Amniotic stem cell (primary cell): ENCODE results near the gene TEX264.

Experiments
- DNase-seq: peaks from one replicate; lab custom pipeline; 2025; lab: John Stamatoyannopoulos, UW

The TEX264 gene

DNA sequence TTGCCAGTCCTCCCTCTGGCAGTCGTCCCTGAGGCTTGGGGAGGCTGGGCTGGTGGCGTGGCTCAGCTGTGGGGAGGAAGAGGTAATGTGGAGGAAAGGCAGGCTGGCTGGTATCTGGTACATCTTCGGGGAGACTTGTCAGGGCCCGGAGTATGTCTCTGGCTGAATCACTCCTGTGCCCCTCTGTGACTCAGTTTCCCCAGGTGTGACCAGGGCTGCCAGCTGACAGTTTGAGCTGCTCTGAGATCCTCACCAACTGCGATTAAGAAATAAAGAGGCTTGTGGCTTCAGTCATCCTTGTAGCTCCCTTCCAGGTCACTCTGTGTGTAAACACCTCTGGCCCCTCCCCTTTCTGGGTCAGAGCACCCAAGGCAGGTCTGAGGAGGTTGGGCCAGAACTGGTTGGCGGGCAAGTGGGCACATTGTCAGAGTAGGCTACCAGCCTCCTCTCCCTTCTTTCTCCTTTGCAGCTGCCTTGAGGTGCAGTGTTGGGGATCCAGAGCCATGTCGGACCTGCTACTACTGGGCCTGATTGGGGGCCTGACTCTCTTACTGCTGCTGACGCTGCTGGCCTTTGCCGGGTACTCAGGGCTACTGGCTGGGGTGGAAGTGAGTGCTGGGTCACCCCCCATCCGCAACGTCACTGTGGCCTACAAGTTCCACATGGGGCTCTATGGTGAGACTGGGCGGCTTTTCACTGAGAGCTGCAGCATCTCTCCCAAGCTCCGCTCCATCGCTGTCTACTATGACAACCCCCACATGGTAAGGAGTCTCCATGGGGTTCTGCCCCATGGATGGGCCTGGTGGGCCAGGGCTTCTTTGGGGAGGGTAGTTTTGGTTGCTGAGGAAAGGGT lies 3.0 kb downstream of the TEX264 start:
- DNase-seq, result no peak

DNA sequence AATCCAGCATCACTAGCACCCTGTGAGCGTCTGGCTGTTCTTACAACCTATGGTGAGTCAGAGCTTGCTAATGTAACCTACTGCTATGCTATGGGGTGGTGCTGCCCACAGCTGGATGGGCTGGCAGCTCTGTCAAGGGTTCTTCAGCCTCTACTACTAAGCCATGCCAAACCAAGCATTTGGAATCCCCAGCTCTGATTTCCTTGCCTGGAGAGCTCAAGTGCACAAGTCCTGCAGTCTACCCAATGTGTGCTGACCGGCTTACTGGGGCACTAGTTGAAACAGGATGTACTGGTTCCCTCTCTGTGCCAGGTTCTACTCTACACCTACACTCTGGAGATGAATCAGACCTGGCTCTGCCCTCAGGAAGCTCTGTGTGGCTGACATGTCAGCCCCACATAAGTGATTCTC lies 4.2 kb downstream of the TEX264 start:
- peak; percentile 11 for DNase-seq

DNA sequence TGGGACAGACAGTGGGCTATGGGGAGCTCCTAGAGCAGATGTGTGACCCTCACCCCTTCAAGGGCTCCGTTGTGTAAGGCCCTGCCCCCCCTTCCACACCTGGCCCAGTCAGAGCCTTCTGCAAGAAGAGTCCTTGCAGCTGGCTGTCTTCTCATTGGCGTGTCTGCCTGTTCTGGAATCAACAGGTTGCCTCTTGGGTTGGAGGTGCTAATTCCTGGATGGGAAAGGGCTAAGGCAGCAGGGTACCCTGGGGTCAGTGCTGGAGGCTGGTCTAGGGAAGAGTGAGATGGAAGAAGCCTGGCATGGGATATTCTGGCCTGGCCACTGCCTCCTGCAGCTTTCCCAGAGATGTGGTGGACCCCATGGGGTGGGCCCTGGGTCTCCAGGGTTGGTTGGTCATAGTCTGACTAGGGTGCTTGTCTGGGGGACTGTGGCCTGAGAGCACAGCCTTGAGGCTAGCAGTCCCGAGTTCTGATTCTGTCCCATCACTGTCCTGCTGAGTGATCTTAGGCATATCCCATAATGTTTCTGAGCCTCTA lies 5.1 kb downstream of the TEX264 start:
- no peak for DNase-seq

DNA sequence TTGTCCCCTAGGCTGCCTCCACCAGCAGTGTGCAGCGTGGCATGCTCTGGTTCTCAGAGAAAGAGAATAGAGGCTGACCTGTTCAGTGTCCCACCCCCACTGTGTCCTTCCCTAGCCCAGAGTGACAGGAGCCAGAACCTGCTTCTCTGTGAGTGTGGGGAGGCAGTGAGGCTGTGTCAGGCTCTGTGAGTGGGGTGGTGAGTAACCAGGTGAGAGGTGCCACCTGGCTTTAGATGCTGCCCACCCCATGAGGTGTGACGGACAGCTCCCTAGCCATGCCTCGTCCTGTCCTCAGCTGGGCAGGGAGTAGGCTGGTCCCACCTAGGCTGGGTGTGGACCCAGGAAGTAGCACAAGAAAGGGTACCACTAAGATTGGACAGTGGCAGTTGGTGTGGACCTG lies 6.3 kb downstream of the TEX264 start:
- DNase-seq, result no peak

DNA sequence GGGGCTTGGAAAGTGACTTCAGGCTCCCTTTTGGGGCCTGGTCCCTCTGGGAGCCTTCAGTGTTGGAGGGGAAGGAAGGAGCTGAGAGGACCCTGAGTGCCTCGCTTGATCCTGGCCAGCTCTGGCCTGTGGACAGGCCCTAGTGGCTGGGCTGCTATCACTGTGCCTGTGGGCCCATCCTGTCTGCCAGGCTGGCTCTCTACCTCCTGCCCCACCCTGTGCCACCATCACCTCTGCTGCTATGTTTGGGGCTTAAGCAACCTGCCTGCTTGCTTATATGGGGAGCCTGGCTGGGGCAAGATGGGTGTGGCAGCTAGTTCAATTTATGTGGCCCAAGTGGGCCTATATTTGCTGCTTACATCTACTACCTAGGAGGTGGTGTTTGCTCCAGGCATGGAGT lies 7.1 kb downstream of the TEX264 start:
- no peak for DNase-seq

DNA sequence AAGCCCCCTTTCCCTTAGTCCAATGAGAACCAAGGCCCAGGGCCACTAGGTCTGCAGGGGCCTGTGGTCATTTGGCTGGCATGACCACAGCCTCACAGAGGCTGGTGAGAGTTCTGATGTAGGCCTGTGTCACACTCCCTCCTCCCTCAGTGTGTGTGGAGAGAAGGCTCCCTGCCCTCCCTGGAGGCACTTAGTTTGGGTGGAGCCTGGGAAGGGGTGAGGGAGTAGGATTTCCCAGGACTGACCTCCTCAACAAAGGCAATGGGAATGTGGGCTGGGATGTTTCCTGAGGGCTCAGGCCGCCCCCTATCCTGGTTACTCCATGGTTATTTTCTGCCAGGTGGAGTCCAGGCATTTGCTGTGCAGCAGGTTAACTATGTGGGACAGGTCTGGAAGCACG lies 7.6 kb downstream of the TEX264 start:
- DNase-seq, result no peak

DNA sequence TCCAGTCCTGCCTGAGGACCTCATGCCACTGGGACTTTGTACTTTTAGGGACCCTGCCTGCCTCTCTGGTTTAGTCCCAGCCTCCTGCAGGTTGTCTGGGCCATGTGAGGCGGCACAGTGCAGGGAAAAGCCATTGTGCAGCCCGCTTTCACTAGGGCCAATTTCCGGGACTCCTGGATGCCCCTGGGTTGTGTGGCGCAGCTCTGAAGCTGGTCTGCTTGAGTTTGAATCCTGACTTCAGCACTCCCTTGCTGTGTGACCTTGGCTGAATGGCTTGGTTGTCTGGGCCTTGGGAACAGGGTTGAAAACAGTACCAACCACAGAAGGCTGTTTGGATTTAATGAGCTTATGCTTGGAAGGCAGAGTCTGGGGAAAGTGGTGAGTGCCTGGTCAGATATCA lies 8.3 kb downstream of the TEX264 start:
- DNase-seq, result no peak

DNA sequence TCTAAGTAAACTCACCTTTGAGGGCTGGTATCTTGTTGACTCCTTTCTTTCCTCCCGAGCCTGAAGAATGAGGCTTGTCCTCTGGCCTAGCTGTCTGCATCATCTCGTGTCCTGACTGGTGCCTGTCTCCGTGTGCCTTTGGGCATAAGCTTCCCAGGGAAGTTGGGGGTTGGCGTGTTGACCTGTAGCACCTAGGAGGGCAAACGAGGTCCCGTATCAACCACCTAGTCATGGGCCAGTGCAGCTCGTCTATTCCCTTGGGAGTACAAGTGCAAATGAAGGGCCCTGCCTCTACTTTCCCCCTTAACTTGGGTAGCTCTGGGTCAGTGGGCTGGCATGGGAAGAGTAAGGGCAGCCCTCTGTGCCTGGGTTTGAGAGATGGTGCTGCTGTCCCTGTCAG lies 8.7 kb downstream of the TEX264 start:
- no peak for DNase-seq

DNA sequence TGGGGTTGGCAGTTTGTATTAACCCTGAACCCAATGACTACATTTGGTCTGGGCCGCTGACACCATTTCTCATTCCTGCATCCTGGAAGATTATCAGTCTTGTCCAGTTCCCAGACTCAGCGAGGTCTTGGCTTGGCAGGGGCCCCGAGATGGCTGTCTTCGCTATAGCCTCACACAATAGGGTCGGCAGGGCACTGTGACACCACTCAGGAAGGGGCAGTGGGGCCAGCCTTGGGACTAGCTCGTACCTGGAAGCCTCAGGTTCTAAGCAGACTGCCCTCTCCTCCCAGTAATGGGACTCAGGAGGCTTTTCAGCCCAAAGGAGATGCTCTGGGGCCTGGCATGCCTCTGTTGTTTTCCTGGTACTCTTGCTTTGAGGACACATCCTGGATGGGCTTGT lies 9.1 kb downstream of the TEX264 start:
- no peak for DNase-seq

DNA sequence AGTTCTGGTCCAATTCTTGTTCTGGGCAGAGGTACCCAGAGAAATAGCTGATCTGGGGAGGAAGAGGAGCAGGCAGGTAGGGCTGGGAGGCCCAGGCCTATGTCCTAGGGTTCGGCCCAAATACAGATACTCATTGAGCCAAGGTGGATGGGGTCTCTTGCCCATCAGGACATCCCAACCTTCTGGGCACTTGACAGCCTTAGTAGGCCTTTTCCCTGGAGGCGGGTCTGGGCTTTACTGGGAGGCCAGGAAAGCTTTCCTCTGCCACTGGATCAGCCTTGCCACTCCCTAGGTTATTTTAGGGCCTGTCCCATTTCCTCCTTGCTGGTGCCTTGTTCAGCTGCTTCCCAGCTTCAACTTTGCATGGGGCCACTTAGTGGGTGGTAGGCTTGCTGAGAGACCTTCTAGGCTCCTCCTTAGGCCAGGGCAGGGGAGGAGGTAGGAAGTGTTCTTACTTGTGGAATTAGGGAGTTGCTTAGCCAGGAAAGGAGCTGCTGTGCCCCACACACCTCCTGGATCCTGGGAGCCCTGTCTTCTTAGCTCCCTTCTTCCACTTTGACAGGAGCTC lies 9.7 kb downstream of the TEX264 start:
- DNase-seq, result no peak

DNA sequence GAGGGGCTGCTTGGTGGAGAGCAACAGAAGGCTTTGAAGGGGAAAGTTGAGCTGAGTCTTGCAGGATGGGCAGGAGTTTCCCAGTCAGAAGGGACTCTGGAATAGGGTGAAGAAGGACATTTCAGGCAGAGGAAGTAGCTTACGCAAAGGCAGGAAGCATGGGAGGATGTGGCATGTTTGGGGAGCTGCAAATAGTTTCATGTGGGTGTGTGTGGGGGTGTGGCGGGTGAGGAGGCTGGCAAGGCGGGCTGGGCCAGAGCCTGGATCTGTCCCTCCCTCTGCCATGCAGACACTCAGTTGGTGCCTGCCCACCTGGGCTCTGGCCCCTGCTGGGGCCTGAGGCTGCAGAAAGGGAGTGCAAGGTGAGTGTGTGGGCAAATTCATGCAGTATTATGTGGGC lies 10.4 kb downstream of the TEX264 start:
- DNase-seq, result no peak

DNA sequence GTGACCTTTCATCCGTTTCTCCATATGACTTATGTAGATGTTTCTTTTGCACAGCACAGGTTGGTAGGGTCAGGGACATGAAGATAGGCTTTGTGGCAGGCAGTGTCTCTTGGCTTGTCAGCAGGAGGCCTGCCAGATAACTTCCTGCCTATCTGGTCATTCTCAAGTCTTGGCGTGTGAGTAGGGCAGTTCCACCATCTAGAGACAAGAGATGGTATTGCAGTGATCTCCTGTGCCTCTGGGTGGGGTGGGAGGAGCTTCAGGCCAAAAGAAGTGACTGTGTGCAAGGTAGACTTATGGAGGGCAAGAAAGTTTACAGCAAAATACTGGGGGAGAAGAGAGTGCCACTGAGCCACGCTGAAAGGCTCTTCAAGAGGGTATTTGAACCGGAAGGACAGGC lies 11.0 kb downstream of the TEX264 start:
- DNase-seq, result peak; percentile 50

DNA sequence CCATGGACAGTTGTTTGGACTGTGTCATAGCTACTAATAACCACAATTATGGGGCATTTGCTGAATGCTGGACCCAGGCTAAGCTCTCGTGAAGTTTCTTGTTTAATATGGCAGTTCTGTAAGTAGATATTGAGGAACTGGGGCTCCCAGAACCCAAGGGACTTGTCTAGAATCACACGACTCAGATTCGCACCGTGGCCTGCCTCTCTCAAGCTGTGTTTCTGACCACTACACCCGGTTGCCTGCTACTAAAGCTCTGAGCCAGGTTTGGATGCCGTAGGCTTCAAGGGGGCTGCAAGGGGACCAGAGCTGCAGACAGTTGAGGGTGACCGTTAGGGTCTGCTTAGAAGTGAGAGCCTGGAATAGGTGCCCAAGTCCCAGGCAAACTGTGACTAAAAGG lies 11.5 kb downstream of the TEX264 start:
- no peak for DNase-seq

DNA sequence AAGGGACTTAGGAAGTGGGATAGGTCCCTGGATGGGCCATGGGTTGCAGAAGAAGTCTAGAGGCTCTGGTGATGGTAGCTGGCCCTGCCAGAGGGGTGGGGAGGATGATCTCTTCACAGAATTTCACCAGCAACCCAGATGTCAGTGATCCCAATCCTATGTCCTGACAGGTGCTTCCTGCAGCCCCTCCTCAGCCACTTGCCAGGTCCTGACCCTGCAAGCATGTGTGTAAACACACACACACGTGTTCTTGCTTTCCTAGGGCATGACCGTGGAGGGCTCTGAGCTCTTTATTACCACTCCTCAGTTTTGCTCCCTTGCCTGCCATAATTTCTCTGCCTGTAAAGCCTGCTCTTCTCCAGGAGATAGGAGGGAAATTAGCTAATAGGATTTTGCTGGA lies 12.5 kb downstream of the TEX264 start:
- no peak for DNase-seq

DNA sequence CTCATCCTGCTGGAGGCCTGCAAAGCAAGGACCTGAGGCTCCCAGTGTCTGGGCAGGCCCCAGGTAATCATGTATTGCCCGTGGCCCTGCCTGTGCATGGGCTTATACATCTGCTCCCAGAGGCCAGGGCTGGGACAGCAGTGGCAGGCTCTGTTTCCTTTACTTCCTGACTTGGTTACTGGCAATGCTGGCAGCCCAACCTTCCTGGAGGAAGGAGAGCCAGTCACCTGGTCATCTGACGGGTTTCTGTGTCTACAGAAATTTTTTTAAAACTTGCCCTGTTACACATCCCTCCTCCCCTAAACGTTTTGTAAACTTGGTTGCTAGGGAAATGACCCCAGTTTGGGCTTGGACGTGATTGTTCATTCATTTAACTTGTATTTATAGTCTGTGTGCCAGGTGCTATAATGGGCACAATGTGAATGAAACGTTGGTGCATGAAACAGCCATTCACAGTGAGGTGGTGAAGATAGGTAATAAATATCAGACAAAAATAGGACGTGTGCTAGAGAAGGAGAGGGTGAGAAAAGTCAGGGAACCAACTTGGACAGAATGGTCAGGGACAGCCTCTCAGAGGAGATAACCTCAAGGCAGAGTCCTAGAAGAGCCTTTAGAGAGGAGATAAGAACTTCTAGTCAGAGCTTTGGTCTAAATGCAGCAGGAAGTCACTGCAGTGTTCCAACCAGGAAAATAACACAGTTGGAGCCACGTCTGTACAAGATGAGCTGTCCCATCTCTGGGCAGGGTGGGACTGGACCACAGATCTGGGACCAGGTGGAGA lies 14.1 kb downstream of the TEX264 start:
- no peak for DNase-seq

DNA sequence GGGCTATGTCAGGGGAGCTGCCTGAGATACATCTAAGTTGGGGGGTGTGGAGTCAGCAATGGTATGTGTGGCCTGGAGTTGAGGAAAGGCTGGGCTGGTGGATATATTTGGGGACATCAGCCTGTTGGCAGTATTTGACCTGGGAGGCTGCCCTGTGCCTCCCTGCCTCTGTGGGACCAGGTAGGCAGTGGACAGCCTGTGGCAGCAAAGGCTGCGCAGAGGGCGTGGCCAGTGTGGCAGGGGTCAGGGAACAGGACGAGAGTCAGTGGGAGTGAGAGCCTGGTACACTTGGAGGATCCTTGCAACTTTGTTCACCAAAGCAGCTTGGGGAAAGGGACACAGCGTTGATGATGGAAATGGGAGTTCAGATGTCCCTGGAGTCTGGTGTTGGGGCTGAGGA lies 15.0 kb downstream of the TEX264 start:
- no peak for DNase-seq

DNA sequence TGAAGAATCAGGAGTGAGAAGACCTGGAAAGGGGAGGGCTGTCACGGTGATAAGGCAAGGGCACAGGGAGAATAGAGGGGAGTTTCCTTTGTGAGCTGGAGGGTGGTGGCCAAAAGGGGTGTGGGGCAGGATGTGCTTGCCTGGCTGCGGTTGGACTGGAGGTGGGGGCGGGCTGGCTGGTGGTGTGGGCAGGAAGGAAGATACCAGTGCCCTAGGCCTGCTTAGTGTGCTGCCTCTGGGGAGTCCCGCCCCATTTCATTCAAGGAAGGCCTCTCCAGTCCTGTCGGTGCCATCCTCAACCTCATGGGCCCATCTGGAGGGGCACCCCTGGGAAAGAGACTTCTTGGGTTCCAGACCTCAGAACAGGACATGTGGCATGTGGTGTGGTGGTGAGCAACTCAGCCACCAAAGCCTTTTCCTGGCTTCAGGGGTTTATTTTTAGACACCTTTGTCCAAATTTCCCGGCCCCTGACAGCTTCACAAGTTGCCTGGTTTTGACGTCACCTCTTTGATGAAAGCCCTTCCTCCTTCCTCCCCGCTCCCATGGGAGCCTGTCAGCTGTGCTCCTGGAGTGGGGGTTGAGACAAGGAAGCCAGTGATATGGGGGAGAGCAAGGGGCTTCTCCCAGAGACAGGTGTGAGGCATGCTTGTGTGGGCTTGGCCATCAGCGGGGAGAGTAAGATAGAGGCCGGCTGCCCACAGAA lies 15.6 kb downstream of the TEX264 start:
- no peak for DNase-seq

DNA sequence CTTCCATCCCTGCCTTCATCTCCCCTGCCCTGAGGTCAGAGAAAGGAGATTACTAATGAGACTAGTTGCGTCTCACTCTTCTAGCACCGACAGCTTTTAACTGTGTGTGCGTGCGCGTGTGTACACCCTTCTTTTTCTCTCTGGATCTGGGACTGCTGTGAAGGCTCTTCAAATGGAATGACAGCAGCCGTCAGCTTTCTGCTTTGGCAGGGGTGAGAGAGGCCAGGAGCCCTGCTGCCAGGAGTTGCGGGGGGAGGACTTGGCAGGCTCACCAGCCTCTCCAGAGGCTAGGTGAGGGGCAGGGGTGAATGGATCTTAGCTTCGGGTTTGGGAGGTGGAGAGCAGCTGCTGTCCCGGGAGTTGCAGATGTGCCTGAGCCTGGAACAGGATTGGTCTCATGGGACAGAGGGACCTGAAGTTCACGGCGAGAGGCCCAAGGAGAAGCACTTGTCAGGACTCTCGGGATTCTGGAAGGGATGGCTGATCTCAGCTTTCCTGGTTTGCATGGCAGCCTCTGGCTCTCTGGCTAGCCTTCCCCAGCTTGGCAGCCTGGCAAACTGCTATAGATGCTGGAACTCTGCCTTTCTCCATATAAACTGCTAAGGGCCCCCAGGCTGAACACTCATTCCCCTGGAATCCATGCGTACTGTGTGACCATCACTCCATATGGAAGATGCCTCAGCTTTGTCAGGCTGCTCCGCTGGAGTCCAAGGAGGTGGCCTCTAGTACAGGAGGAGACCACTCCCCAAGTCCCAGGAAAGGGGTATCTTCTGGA lies 16.6 kb downstream of the TEX264 start:
- DNase-seq, result peak; percentile 29

DNA sequence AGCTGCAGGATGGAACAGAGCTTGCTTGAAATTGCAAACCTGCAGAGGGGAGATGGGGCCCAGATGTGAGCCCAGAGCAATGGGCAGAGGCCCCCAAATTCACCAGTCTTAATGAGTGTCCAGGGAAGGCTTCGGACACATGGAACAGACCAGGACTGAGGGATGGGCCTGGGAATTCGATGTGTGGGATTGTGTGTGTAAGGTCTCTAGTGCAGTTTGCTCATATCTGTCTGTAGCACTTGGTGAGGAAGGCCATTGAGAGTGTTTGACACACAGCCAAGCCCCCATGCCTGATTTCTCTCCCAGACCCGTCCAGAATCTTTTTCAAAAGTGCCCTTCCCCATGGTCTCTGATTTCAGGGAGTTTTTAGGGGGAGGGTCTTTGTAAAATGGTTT lies 17.2 kb downstream of the TEX264 start:
- DNase-seq, result no peak

DNA sequence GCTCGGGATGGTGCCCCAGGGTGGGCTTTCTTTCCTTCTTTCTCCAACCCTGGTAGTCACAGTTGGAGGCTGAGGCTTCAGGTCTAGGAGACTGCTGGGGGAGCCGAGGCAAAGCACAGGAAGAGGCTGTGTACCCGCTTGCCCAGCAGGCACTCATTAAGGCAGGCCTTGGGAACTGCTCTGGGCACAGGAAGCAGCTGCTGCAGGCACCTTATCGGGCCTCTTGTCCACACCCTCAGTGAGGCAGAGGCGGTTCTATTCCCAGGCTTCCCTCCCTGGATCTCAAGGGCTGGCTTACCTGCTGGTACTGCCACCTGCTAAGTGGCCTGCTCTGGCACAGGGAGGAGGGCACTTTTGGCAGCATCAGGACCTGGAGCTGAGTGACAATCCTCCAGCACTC lies 20.0 kb downstream of the TEX264 start:
- DNase-seq, result no peak

DNA sequence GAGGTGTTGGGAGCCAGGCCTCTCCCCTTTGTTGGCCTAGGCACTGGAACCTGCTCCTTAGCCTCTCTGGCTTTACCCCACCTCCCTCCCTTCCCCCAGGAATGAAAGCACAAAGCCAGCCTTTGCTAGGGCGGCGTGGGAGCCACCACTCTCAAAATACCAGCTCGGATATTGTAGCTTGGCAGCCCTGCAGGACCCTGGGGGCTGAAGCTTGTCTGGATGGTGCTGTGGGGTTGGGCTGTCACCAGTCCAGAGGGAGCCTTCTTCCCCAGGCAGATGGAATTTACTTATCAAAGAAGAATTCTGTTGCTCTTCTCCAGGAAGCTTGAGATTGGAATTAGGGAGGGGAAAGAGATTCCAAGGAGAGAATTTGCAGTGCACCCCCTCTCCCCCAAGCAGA lies 20.9 kb downstream of the TEX264 start:
- DNase-seq, result no peak
